K562 (cell line): Measurements from ENCODE around the gene THOP1. TPM values are rescaled to one million over a fixed set of nuclear protein-coding genes. Genes with fewer than 3 reads are reported as not detected.

Experiments used
- ATAC-seq: fragments of 200-7000 bp; cut with Tn5 transposase; 3 replicates; pipeline ENCODE4 v1.9.1; 2020; ENCODE audit warnings: moderate library complexity
- BruUV-seq: library from RNA; stranded (reverse); fragments of 400-500 nt; replicated peaks from 2 replicates; lab custom pipeline; 2021; lab: Mats Ljungman, UMichigan
- CTCF ChIA-PET: fragments of 300-600 bp; formaldehyde crosslinking; extraction: SDS; loops from one replicate; lab custom pipeline; 2021; ENCODE audit warnings: low intra/inter-chr PET ratio; lab: Yijun Ruan, JAX
- POLR2A ChIA-PET: fragments of 300-600, 350-650 bp; sonication (Branson Sonifier 250); formaldehyde crosslinking; extraction: SDS; loops from one replicate; lab custom pipeline; 2021; ENCODE audit warnings: antibody characterized with exemption, inconsistent platforms; lab: Yijun Ruan, JAX
- DNase-seq, 4 experiments: peaks; one replicate each; pipeline versions ENCODE4 v3.0.0 to v3.0.0-alpha.2; 2011 to 2018; ENCODE audit warnings: low spot score in 3 of 4, mixed read lengths in 3 of 4; ENCODE audit errors: extremely low read depth in 1 of 4
- FAIRE-seq: peaks from 2 replicates; lab custom pipeline; 2011; peaks lifted over from hg19 to GRCh38; lab: Jason Lieb, UNC
- H2AFZ ChIP-seq: 2 replicates; pipeline ENCODE4 v1.6.0; 2011; ENCODE audit warnings: low read depth, low read length, control low read depth, inconsistent platforms
- H3K27ac ChIP-seq: fragments of 200-600 bp; 3 replicates; pipeline ENCODE4 v1.8.0; 2011; ENCODE audit warnings: low read depth, mild to moderate bottlenecking, control low read depth, inconsistent platforms, low read length, moderate library complexity, mixed read lengths; ENCODE audit errors: extremely low read depth
- H3K27me3 ChIP-seq, 2 experiments: fragments of 300-600 bp in 1 of 2; 2 replicates in 1 of 2; 3 replicates in 1 of 2; pipeline versions ENCODE4 v1.6.0 to v1.8.0; 2011; ENCODE audit warnings: inconsistent platforms in 2 of 2, low read length in 2 of 2, mild to moderate bottlenecking in 1 of 2, mixed read lengths in 1 of 2, moderate library complexity in 1 of 2; ENCODE audit not compliant: control insufficient read depth in 2 of 2, insufficient read depth in 2 of 2
- H3K36me3 ChIP-seq: fragments of 300-600 bp; 3 replicates; pipeline ENCODE4 v1.8.0; 2011; ENCODE audit warnings: mild to moderate bottlenecking, low read length, inconsistent platforms; ENCODE audit not compliant: control insufficient read depth, insufficient read depth
- H3K4me1 ChIP-seq, 2 experiments: fragments of 200-600 bp in 1 of 2; replicated peaks in 1 of 2; 2 replicates in 1 of 2; 3 replicates in 1 of 2; pipeline versions ENCODE4 v1.5.1 to v1.8.0; 2011; ENCODE audit warnings: inconsistent platforms in 2 of 2, low read length in 2 of 2, mild to moderate bottlenecking in 1 of 2, mixed read lengths in 1 of 2, moderate library complexity in 1 of 2; ENCODE audit not compliant: control insufficient read depth in 2 of 2, insufficient read depth in 2 of 2
- H3K4me2 ChIP-seq: 2 replicates; pipeline ENCODE4 v1.6.1; 2011; ENCODE audit warnings: low read length, control low read depth, inconsistent platforms, mixed read lengths; ENCODE audit not compliant: insufficient read depth
- H3K4me3 ChIP-seq: fragments of 200-600 bp; sonication (generic), shearing (Covaris generic); 2 replicates; pipeline ENCODE4 v1.5.1; 2016; ENCODE audit warnings: control low read depth, inconsistent platforms
- H3K79me2 ChIP-seq: fragments of 200-600 bp; 3 replicates; pipeline ENCODE4 v1.8.0; 2011; ENCODE audit warnings: low read length, inconsistent platforms; ENCODE audit not compliant: control insufficient read depth, insufficient read depth
- H3K9ac ChIP-seq, 2 experiments: 2 replicates each; pipeline versions ENCODE4 v1.6.0 to v1.6.1; 2011; ENCODE audit warnings: low read depth in 2 of 2, low read length in 2 of 2, control low read depth in 1 of 2, inconsistent platforms in 1 of 2, mild to moderate bottlenecking in 1 of 2, mixed read lengths in 1 of 2; ENCODE audit not compliant: insufficient read depth in 1 of 2
- H3K9me1 ChIP-seq: one replicate; pipeline ENCODE4 v1.6.0; 2011; ENCODE audit warnings: inconsistent platforms, mild to moderate bottlenecking, low read length, moderate library complexity; ENCODE audit not compliant: control insufficient read depth, insufficient read depth
- H3K9me3 ChIP-seq: replicated peaks from 2 replicates; pipeline ENCODE4 v1.5.1; 2011; ENCODE audit warnings: low read depth, low read length, inconsistent platforms; ENCODE audit not compliant: control insufficient read depth, insufficient read depth
- H4K20me1 ChIP-seq: replicated peaks from 2 replicates; pipeline ENCODE4 v1.6.1; 2011; ENCODE audit warnings: low read length, inconsistent platforms, mixed read lengths; ENCODE audit not compliant: control insufficient read depth, insufficient read depth
- CCNT2 ChIP-seq: IDR thresholded peaks from 2 replicates; pipeline ENCODE4 v1.6.1; 2011; ENCODE audit warnings: borderline replicate concordance, low read depth, mild to moderate bottlenecking, moderate library complexity, mixed read lengths, low read length; ENCODE audit not compliant: insufficient read length; ENCODE audit errors: extremely low read depth
- KLF10 ChIP-seq: fragments of 250-450 bp; sonication (Bioruptor Pico); IDR thresholded peaks from 2 replicates; pipeline ENCODE4 v1.6.1; 2021; ENCODE audit warnings: matching md5 sums
- MEF2A ChIP-seq: IDR thresholded peaks from 2 replicates; pipeline ENCODE4 v1.6.1; 2011; ENCODE audit warnings: low read depth, mild to moderate bottlenecking, low read length, moderate library complexity; ENCODE audit not compliant: control insufficient read depth
- NRF1 ChIP-seq, 2 experiments: fragments of 450-650 bp; IDR thresholded peaks in 1 of 2; conservative IDR thresholded peaks in 1 of 2; 2 replicates each; pipeline ENCODE4 v1.6.1; 2014; ENCODE audit warnings: mild to moderate bottlenecking in 2 of 2
- PTTG1 ChIP-seq: fragments of 450-650 bp; IDR thresholded peaks from 2 replicates; pipeline ENCODE4 v1.6.1; 2016; ENCODE audit warnings: low read depth, mild to moderate bottlenecking, missing genetic modification characterization, missing compliant biosample characterization
- SIX5 ChIP-seq, 2 experiments: IDR thresholded peaks; 2 replicates each; pipeline ENCODE4 v1.6.1; 2011; ENCODE audit warnings: low read length in 2 of 2, borderline replicate concordance in 1 of 2, low read depth in 1 of 2, mild to moderate bottlenecking in 1 of 2, moderate library complexity in 1 of 2; ENCODE audit not compliant: insufficient read depth in 1 of 2
- TFE3 ChIP-seq: fragments of 450-650 bp; formaldehyde crosslinking; IDR thresholded peaks from 2 replicates; pipeline ENCODE4 v1.4.0; 2020; ENCODE audit warnings: mild to moderate bottlenecking, mixed read lengths
- THRB ChIP-seq: fragments of 450-650 bp; formaldehyde crosslinking; conservative IDR thresholded peaks from 2 replicates; pipeline ENCODE4 v1.4.0; 2022; ENCODE audit warnings: mild to moderate bottlenecking, missing genetic modification characterization
- ZNF79 ChIP-seq: fragments of 250-450 bp; sonication (Bioruptor Pico); IDR thresholded peaks from 2 replicates; pipeline ENCODE4 v1.4.0; 2020; ENCODE audit warnings: low read depth, mild to moderate bottlenecking, moderate library complexity
- WGBS: fragments of 100-300 bp; shearing (Covaris generic); methylation state at CpG from one replicate; pipeline ENCODE4 v1.1.6; 2016; ENCODE audit warnings: low coverage, mixed read lengths; ENCODE audit not compliant: insufficient coverage; ENCODE audit errors: missing lambda C conversion rate; 5-methylcytosine and 5-hydroxymethylcytosine counted together
- in situ Hi-C: fragments of 300-500 bp; cut with MboI; formaldehyde crosslinking; loops from 4 replicates; pipeline ENCODE4 v1.15.0; 2018; ENCODE audit warnings: inconsistent platforms, mixed read lengths
- intact Hi-C: fragments of 100-400 bp; cut with micrococcal nuclease; formaldehyde crosslinking; loops from 2 replicates; pipeline ENCODE4 v1.14.2; 2022
- polyA plus RNA-seq, 8 experiments: library from polyadenylated mRNA; depleted of rRNA in 4 of 8; stranded (reverse) in 5 of 8; unstranded in 3 of 8; fragments of >200 nt; fragmentation: Nextera tagmentation in 2 of 8; fragmentation: Illumina TruSeq in 1 of 8; extraction: Ambion mirVana in 2 of 8; extraction: Trizol in 1 of 8; gene quantifications; 2 replicates each; pipeline versions ENCODE4 v1.2.1 to v1.2.3, GENCODE V29; 2011 to 2014; ENCODE audit warnings: inconsistent platforms in 1 of 8, missing spikeins in 1 of 8
- total RNA-seq, 7 experiments: library from RNA; depleted of rRNA in 6 of 7; stranded (reverse); fragments of >200 nt in 6 of 7; fragmentation: Illumina TruSeq in 2 of 7; extraction: Trizol in 2 of 7; gene quantifications; 2 replicates each; pipeline versions ENCODE4 v1.2.1 to v1.2.3, GENCODE V29; 2011 to 2021; ENCODE audit warnings: low replicate concordance in 1 of 7

Gene THOP1
- total and polyA plus RNA-seq, 9 of the 15 experiments (the other 6 are each of a cell fraction or from before 2014, with no cell fraction given) = 1.3 to 255 (median 96.1) TPM

GRCh38 chr19:2790194-2790556, 4.9 kb downstream of the THOP1 start:
- ATAC-seq = no peak
- H3K36me3 ChIP-seq = peaks cover 72% of the 10 kb centered on the region; the same call in 2 of the 3 replicates
- H3K27ac ChIP-seq = no peak overlapping the region

More at GRCh38 chr19:2790194-2790556, 4.9 kb downstream of the THOP1 start:
- Histone ChIP-seq H3K79me2 (peaks cover 50% of the 10 kb centered on the region), H3K27me3 (no peaks in the 10 kb centered on the region), H3K4me3 (no peak overlapping the region), H4K20me1 (0 out of 2 replicates have a peak, but pooled peaks cover 5% of the 10 kb centered on the region), H3K9ac (peak overlapping the region in 1 of 2 experiments; percentile 48; a peak in 1 of 4 replicates), H2AFZ (no peak overlapping the region), H3K9me1 (no peaks in the 10 kb centered on the region), H3K4me1 (peaks cover 3 to 32% of the 10 kb centered on the region in 2 experiments; a peak in 3 of 5 replicates), H3K9me3 (no peaks in the 10 kb centered on the region), H3K4me2 (no peak overlapping the region)
- TF ChIP-seq PTTG1 (tag) (no peak), TFE3 (CRISPR knock-in tag) (no peak), ZNF79 (CRISPR knock-in tag) (no peak), THRB (CRISPR knock-in tag) (no peak), MEF2A (no peak), SIX5 (IDR thresholded peaks at IDR 0.05; ENCODE audit: borderline replicate concordance in 1 of 2, insufficient read depth in 1 of 2, low read depth in 1 of 2, low read length in 2 of 2) (no peak), CCNT2 (no peak), NRF1 (conservative IDR thresholded peaks at IDR 0.05 in 1 of 2, IDR thresholded peaks at IDR 0.05 in 1 of 2) (no peak), KLF10 (CRISPR knock-in tag) (no peak)
- intact Hi-C loops = no loop called here
- in situ Hi-C loops = no loop called here
- no TSS peak for BruUV-seq
- DNase-seq (no peak), FAIRE-seq (no peak)
- ChIA-PET CTCF (no interaction called here), POLR2A (interaction anchor here (0.7 to 3.4 kb wide), 3 partner anchors 10 to 28 kb away, joined by 3 to 12 read pairs (median 4); no protein-coding TSS in a partner anchor)
- 90% methylated on average over 14 of the region's 14 CpGs for WGBS
